Measurements from ENCODE around the gene CDC37.

DNA sequence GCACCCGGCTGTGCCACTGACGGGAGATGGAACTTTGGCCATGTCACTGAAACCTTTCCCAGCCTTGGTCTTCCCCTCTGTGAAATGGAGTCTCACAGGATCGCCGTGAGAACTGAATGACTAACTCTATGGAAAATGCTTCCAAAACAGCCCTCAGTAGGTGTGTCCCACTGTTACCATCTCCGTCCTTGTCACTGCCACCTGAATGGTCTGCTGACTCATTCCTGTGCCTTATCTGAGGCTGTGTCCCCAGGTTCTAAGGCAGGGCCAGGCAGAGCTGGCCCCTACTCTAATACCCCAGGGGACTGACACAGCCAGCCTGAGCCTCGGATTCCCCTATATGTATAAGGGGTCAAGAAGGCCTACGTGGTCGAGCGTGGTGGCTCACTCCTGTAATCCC is 4.5 kb downstream of the CDC37 start:
- TF ChIP-seq POLR2AphosphoS5 (IDR thresholded peaks at IDR 0.05; ENCODE audit: low read depth, low read length) (no peak), TAF1 (IDR thresholded peaks at IDR 0.05; ENCODE audit: low read depth, low read length) (no peak), POLR2A (IDR thresholded peaks at IDR 0.05; ENCODE audit: low read depth, low read length) (no peak), SPI1 (IDR thresholded peaks at IDR 0.05; ENCODE audit: low read depth, low read length) (no peak)

All from GM12891 (cell line).